H1 (cell line): ENCODE data around the gene CDH8. TPM values are rescaled to one million over a fixed set of nuclear protein-coding genes. Genes with fewer than 3 reads are reported as not detected.

ENCODE experiments used
- CTCF ChIA-PET: fragments of 300-600 bp; sonication (Branson Sonifier 250); formaldehyde crosslinking; loops from one replicate; lab custom pipeline; 2021; ENCODE audit not compliant: partially characterized antibody; lab: Charles Lee
- POLR2A ChIA-PET: fragments of 300-600 bp; sonication (Branson Sonifier 250); formaldehyde crosslinking; loops from one replicate; lab custom pipeline; 2021; ENCODE audit warnings: inconsistent platforms; ENCODE audit not compliant: partially characterized antibody; lab: Charles Lee
- DNase-seq, 2 experiments: peaks; one replicate each; pipeline versions ENCODE4 v3.0.0 to v3.0.0-alpha.2; 2010 to 2022; ENCODE audit warnings: low spot score in 2 of 2, low read depth in 1 of 2, mixed read lengths in 1 of 2
- FAIRE-seq: peaks from 2 replicates; lab custom pipeline; 2011; peaks lifted over from hg19 to GRCh38; lab: Jason Lieb, UNC
- H2AFZ ChIP-seq: 2 replicates; pipeline ENCODE4 v1.8.1; 2012; ENCODE audit warnings: low read length, inconsistent platforms
- H2AK5ac ChIP-seq: 2 replicates; pipeline ENCODE4 v1.6.1; 2013; ENCODE audit warnings: low read depth, low read length
- H2BK120ac ChIP-seq: replicated peaks from 2 replicates; pipeline ENCODE3; 2013; ENCODE audit warnings: low read depth, low read length, inconsistent platforms
- H2BK12ac ChIP-seq: 2 replicates; pipeline ENCODE4 v1.6.1; 2013; ENCODE audit warnings: low read depth, low read length
- H2BK15ac ChIP-seq: 2 replicates; pipeline ENCODE4 v1.6.1; 2013; ENCODE audit warnings: low read length
- H2BK20ac ChIP-seq: 2 replicates; pipeline ENCODE4 v1.6.1; 2013; ENCODE audit warnings: low read length
- H2BK5ac ChIP-seq: 2 replicates; pipeline ENCODE4 v1.6.1; 2013; ENCODE audit warnings: low read depth, low read length
- H3K14ac ChIP-seq: 2 replicates; pipeline ENCODE4 v1.6.1; 2013; ENCODE audit warnings: inconsistent platforms; ENCODE audit not compliant: insufficient read length
- H3K18ac ChIP-seq: 2 replicates; pipeline ENCODE4 v1.6.1; 2013; ENCODE audit warnings: low read length; ENCODE audit errors: extremely low read depth
- H3K23ac ChIP-seq: 2 replicates; pipeline ENCODE4 v1.6.1; 2013; ENCODE audit warnings: inconsistent platforms; ENCODE audit not compliant: insufficient read length
- H3K23me2 ChIP-seq: 2 replicates; pipeline ENCODE4 v1.6.1; 2013; ENCODE audit warnings: low read depth, low read length
- H3K27ac ChIP-seq: 2 replicates; pipeline ENCODE4 v1.6.1; 2011; ENCODE audit warnings: low read depth, low read length, inconsistent platforms
- H3K27me3 ChIP-seq, 4 experiments: replicated peaks in 1 of 4; 1 replicate in 1 of 4; 2 replicates in 3 of 4; pipeline versions ENCODE4 v1.6.1 to v1.8.1; 2011 to 2013; ENCODE audit warnings: low read length in 3 of 4, mild to moderate bottlenecking in 3 of 4, inconsistent platforms in 2 of 4, mixed read lengths in 2 of 4, moderate library complexity in 1 of 4; ENCODE audit not compliant: control insufficient read depth in 3 of 4, insufficient read depth in 3 of 4; ENCODE audit errors: extremely low read depth in 1 of 4
- H3K36me3 ChIP-seq, 4 experiments: 2 replicates each; pipeline versions ENCODE4 v1.6.1 to v1.8.1; 2011 to 2013; ENCODE audit warnings: mild to moderate bottlenecking in 4 of 4, low read length in 3 of 4, moderate library complexity in 2 of 4, control low read depth in 1 of 4, inconsistent platforms in 1 of 4; ENCODE audit not compliant: insufficient read depth in 4 of 4, control insufficient read depth in 2 of 4
- H3K4ac ChIP-seq: replicated peaks from 2 replicates; pipeline ENCODE3; 2013; ENCODE audit warnings: low read length, low read depth, mixed read lengths, inconsistent platforms; ENCODE audit not compliant: insufficient read length
- H3K4me1 ChIP-seq, 4 experiments: replicated peaks in 1 of 4; 1 replicate in 1 of 4; 2 replicates in 3 of 4; pipeline versions ENCODE4 v1.6.1 to v1.8.1; 2011 to 2013; ENCODE audit warnings: low read length in 3 of 4, inconsistent platforms in 2 of 4, mixed read lengths in 1 of 4; ENCODE audit not compliant: insufficient read depth in 4 of 4, control insufficient read depth in 3 of 4
- H3K4me2 ChIP-seq, 2 experiments: 2 replicates each; pipeline versions ENCODE4 v1.6.1 to v1.8.1; 2011 to 2013; ENCODE audit warnings: low read depth in 2 of 2, low read length in 2 of 2, control low read depth in 1 of 2, inconsistent platforms in 1 of 2, mild to moderate bottlenecking in 1 of 2; ENCODE audit not compliant: insufficient read depth in 1 of 2
- H3K4me3 ChIP-seq, 4 experiments: fragments of 200-600, 300-600 bp in 1 of 4; sonication (generic), shearing (Covaris generic), sonication (Bioruptor Twin) in 1 of 4; 2 replicates each; pipeline versions ENCODE4 v1.5.1 to v1.8.1; 2011 to 2016; ENCODE audit warnings: low read length in 4 of 4, low read depth in 3 of 4, control low read depth in 2 of 4, inconsistent platforms in 2 of 4, mild to moderate bottlenecking in 2 of 4, mixed read lengths in 1 of 4, moderate library complexity in 1 of 4; ENCODE audit not compliant: insufficient read depth in 2 of 4; ENCODE audit errors: extremely low read depth in 1 of 4
- H3K56ac ChIP-seq: replicated peaks from 2 replicates; pipeline ENCODE3; 2013; ENCODE audit warnings: low read depth, mild to moderate bottlenecking, mixed read lengths, low read length, inconsistent platforms; ENCODE audit not compliant: insufficient read length
- H3K79me1 ChIP-seq: 2 replicates; pipeline ENCODE4 v1.6.1; 2013; ENCODE audit warnings: low read depth, low read length, control low read depth
- H3K79me2 ChIP-seq, 2 experiments: 2 replicates each; pipeline versions ENCODE4 v1.6.1 to v1.8.1; 2012 to 2013; ENCODE audit warnings: low read length in 2 of 2, mild to moderate bottlenecking in 2 of 2, inconsistent platforms in 1 of 2; ENCODE audit not compliant: insufficient read depth in 2 of 2, control insufficient read depth in 1 of 2
- H3K9ac ChIP-seq, 4 experiments: replicated peaks in 1 of 4; 1 replicate in 1 of 4; 2 replicates in 3 of 4; pipeline versions ENCODE4 v1.6.1 to v1.8.1; 2011 to 2013; ENCODE audit warnings: low read depth in 3 of 4, low read length in 3 of 4, control low read depth in 2 of 4, mild to moderate bottlenecking in 2 of 4, moderate library complexity in 2 of 4, inconsistent platforms in 1 of 4; ENCODE audit errors: extremely low read depth in 1 of 4
- H3K9me3 ChIP-seq, 2 experiments: 2 replicates each; pipeline versions ENCODE4 v1.6.1 to v1.8.1; 2012 to 2013; ENCODE audit warnings: mild to moderate bottlenecking in 2 of 2, moderate library complexity in 2 of 2, control low read depth in 1 of 2, inconsistent platforms in 1 of 2, low read depth in 1 of 2, low read length in 1 of 2, mixed read lengths in 1 of 2; ENCODE audit not compliant: insufficient read depth in 2 of 2
- H4K20me1 ChIP-seq, 2 experiments: replicated peaks in 1 of 2; 2 replicates each; pipeline versions ENCODE3 to v1.8.1; 2011 to 2013; ENCODE audit warnings: inconsistent platforms in 2 of 2, low read length in 2 of 2, mild to moderate bottlenecking in 1 of 2; ENCODE audit not compliant: insufficient read depth in 2 of 2, control insufficient read depth in 1 of 2
- H4K5ac ChIP-seq: 2 replicates; pipeline ENCODE4 v1.6.1; 2013; ENCODE audit warnings: low read length, low read depth, mixed read lengths, inconsistent platforms; ENCODE audit not compliant: insufficient read length
- H4K8ac ChIP-seq: 2 replicates; pipeline ENCODE4 v1.8.0; 2013; ENCODE audit warnings: mild to moderate bottlenecking, moderate library complexity, low read length, inconsistent platforms; ENCODE audit not compliant: insufficient read depth; ENCODE audit errors: extremely low read depth
- H4K91ac ChIP-seq: replicated peaks from 2 replicates; pipeline ENCODE3; 2013; ENCODE audit warnings: low read length, mixed read lengths, inconsistent platforms; ENCODE audit not compliant: insufficient read length
- E2F6 ChIP-seq: IDR thresholded peaks from 2 replicates; pipeline ENCODE4 v1.6.1; 2012; ENCODE audit warnings: inconsistent platforms
- EZH2 ChIP-seq: fragments of 200-600 bp; sonication (generic); IDR thresholded peaks from 2 replicates; pipeline ENCODE4 v1.7.1; 2012; ENCODE audit warnings: low read depth, mild to moderate bottlenecking, moderate library complexity, low read length, inconsistent platforms; ENCODE audit not compliant: severe bottlenecking
- POLR2A ChIP-seq, 2 experiments: IDR thresholded peaks; 1 replicate in 1 of 2; 2 replicates in 1 of 2; pipeline ENCODE4 v1.6.1; 2011; ENCODE audit warnings: low read depth in 2 of 2, low read length in 2 of 2, mild to moderate bottlenecking in 2 of 2; ENCODE audit errors: control extremely low read depth in 1 of 2
- TCF12 ChIP-seq: IDR thresholded peaks from 2 replicates; pipeline ENCODE4 v1.6.1; 2011; ENCODE audit warnings: low read depth, mild to moderate bottlenecking, low read length
- WGBS, 2 experiments: shearing (Covaris generic) in 1 of 2; methylation state at CpG; one replicate each; pipeline versions ENCODE4 v1.1.6 to v1.1.7; 2013 to 2015; ENCODE audit warnings: low lambda C conversion rate in 2 of 2, mixed read lengths in 2 of 2, inconsistent platforms in 1 of 2, low coverage in 1 of 2, missing lambda C conversion rate in 1 of 2; ENCODE audit not compliant: insufficient replicate concordance in 2 of 2, insufficient coverage in 1 of 2, insufficient read length in 1 of 2; ENCODE audit errors: extremely low coverage in 1 of 2, missing lambda C conversion rate in 1 of 2; 5-methylcytosine and 5-hydroxymethylcytosine counted together
- polyA plus RNA-seq, 7 experiments: library from polyadenylated mRNA; depleted of rRNA in 3 of 7; stranded (reverse) in 5 of 7; unstranded in 2 of 7; fragments of >200 nt in 5 of 7; fragments of 200-250 nt in 2 of 7; gene quantifications; 1 replicate in 5 of 7; 2 replicates in 1 of 7; 4 replicates in 1 of 7; pipeline versions ENCODE4 v1.2.1 to v1.2.3, GENCODE V29; 2011 to 2013; ENCODE audit warnings: missing spikeins in 2 of 7, mixed read lengths in 2 of 7
- total RNA-seq: library from RNA; stranded (reverse); fragmentation: NEBNext Ultra II Directional; extraction: Animal tissue kit (Norgen Biotek cat#: 25700); gene quantifications from 2 replicates; pipeline ENCODE4 v1.2.1, GENCODE V29; 2021

CDH8 gene
- total and polyA plus RNA-seq, 2 of the 8 experiments (the other 6 are each of a cell fraction or from before 2014, with no cell fraction given), result 7.7 to 8.4 TPM

- Histone ChIP-seq H2AK5ac (no peak overlapping the region), H2BK20ac (no peak overlapping the region), H2BK5ac (no peak overlapping the region), H3K14ac (no peak overlapping the region), H3K4ac (no peak overlapping the region), H3K4me1 (peaks cover 0 to 8% (median 2%) of the 10 kb centered on the region in 4 experiments; a peak in 4 of 7 replicates), H3K4me2 (no peak overlapping the region), H3K4me3 (no peak overlapping the region), H3K36me3 (peaks cover 0 to 11% (median 0%) of the 10 kb centered on the region in 4 experiments; a peak in 3 of 8 replicates), H2AFZ (no peak overlapping the region), H4K8ac (no peak overlapping the region), H3K79me1 (no peaks in the 10 kb centered on the region), H2BK15ac (no peak overlapping the region), H4K91ac (no peak overlapping the region), H2BK12ac (no peak overlapping the region), H4K20me1 (no peaks in the 10 kb centered on the region), H3K79me2 (no peaks in the 10 kb centered on the region; a peak in 1 of 4 replicates), H3K9me3 (no peaks in the 10 kb centered on the region), H3K9ac (no peak overlapping the region), H3K23ac (no peak overlapping the region), H4K5ac (no peak overlapping the region), H3K18ac (no peak overlapping the region), H2BK120ac (no peak overlapping the region), H3K27me3 (no peaks in the 10 kb centered on the region), H3K27ac (no peak overlapping the region), H3K23me2 (no peaks in the 10 kb centered on the region), H3K56ac (no peak overlapping the region)
- ChIA-PET POLR2A (no interaction called here), CTCF (no interaction called here)
- 86% methylated on average over 1 of the region's 1 CpG; no CpG with 5 or more reads in 1 of the 2 experiments for WGBS, 2 experiments
- no peak for FAIRE-seq
- no peak for DNase-seq
- TF ChIP-seq TCF12 (no peak), EZH2 (no peak), POLR2A (IDR thresholded peaks at IDR 0.05; ENCODE audit: control extremely low read depth in 1 of 2, low read depth in 2 of 2, low read length in 2 of 2) (no peak), E2F6 (no peak)
Observed at GRCh38 chr16:61877436-61877835, 158.8 kb downstream of the CDH8 start.
